Body of pancreas (tissue), 4 donors: ENCODE measurements around the gene RPAIN. TPM values are rescaled to one million over a fixed set of nuclear protein-coding genes. Genes with fewer than 3 reads are reported as not detected.
"Not testable (repeated sequence)": the region's sequence is repeated elsewhere in the genome, so short reads cannot be mapped to it uniquely, and the experiment has no call there.

ENCODE experiments used
- ATAC-seq: fragments of 150-250 bp; one replicate; pipeline ENCODE4 v1.9.1; 2016
- DNase-seq, 4 donors: peaks; one replicate each; pipeline ENCODE4 v3.0.0-alpha.2; 2019
- H3K27ac ChIP-seq, 4 donors: fragments of 200-600 bp; sonication (generic); 1 replicate in 3 of 4; 2 replicates in 1 of 4; pipeline versions ENCODE4 v1.5.1 to v1.6.1; 2016 to 2019; ENCODE audit warnings: mild to moderate bottlenecking in 1 of 4, mixed read lengths in 1 of 4, moderate library complexity in 1 of 4
- H3K27me3 ChIP-seq, 2 donors: fragments of 200-600 bp; sonication (generic); one replicate each; pipeline ENCODE4 v1.6.0; 2016; ENCODE audit warnings: mild to moderate bottlenecking in 1 of 2
- H3K36me3 ChIP-seq, 2 donors: fragments of 200-600 bp; sonication (generic); replicated peaks in 1 of 2; 2 replicates each; pipeline ENCODE4 v1.5.1; 2016; ENCODE audit warnings: low read depth in 2 of 2; ENCODE audit not compliant: insufficient read depth in 1 of 2
- H3K4me1 ChIP-seq: fragments of 200-600 bp; sonication (generic); one replicate; pipeline ENCODE4 v1.6.0; 2016
- H3K4me3 ChIP-seq, 2 donors: fragments of 200-600 bp; sonication (generic); 1 replicate in 1 of 2; 2 replicates in 1 of 2; pipeline ENCODE4 v1.5.1; 2016 to 2019
- H3K9me3 ChIP-seq, 3 donors: fragments of 200-600 bp; sonication (generic); 1 replicate in 2 of 3; 2 replicates in 1 of 3; pipeline ENCODE4 v1.5.1; 2016
- POLR2A ChIP-seq, 3 donors: fragments of 450-650 bp; IDR thresholded peaks; one replicate each; pipeline ENCODE4 v1.6.1; 2016; ENCODE audit warnings: antibody characterized with exemption in 3 of 3, mild to moderate bottlenecking in 2 of 3
- WGBS, 2 donors: methylation state at CpG; one replicate each; pipeline ENCODE4 v1.1.5; 2017; 5-methylcytosine and 5-hydroxymethylcytosine counted together
- intact Hi-C: fragments of 100-400 bp; cut with DNase I; formaldehyde crosslinking; loops from one replicate; pipeline ENCODE4 v1.15.1; 2023
- total RNA-seq, 2 donors: library from RNA; depleted of rRNA; stranded (reverse); fragments of >200 nt; gene quantifications; one replicate each; pipeline ENCODE4 v1.1.0, GENCODE V29; 2016
- TF ChIP-seq, protein P1 (sequence below), 7 experiments: fragments of 450-650 bp in 4 of 7; fragments of 200-600 bp in 3 of 7; sonication (generic) in 3 of 7; IDR thresholded peaks; one replicate each; pipeline ENCODE4 v1.5.1; 2016 to 2019; ENCODE audit warnings: antibody characterized with exemption in 7 of 7

The RPAIN gene
- total RNA-seq, 2 donors from 2014 or later = 28.0 to 35.3 TPM

DNA sequence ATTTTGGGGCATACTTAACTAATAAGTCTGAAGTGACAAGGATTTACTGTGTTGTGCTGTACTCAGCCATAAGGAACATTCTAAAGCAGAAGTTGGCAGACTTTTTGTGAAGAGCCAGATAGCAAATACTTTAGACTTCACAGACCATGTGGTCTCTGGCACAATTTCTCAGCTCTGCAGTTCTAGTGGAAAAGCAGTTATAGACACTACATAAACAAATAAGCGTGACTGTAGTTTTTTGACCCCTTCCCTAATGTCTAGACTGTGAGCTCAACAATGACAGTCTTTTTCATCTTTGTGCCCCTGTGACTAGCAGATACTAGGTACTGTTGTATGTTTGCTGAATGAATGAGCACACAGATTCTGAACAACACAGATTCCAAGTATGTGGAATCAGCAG, 4.9 kb downstream of the RPAIN start:
- 100% methylated on average over 1 of the region's 1 CpG for WGBS, 2 donors

DNA sequence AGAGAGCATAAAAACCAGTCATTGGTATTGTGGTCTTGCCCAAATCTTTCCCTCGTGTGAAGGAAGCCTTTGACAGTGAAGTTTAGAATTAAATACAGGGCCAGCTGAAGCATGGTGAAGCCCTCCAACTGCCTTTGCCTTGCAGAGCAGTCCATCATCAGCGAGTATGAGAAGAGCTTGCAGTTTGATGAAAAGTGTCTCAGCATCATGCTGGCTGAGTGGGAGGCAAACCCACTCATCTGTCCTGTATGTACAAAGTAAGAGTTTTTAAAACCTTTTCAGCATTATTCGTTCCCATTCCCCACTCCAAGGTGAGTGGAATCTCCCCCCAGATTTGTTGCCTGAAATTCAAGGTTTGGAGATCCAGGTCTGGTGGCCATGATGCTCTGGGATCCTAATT, 5.8 kb downstream of the RPAIN start:
- H3K27ac ChIP-seq = no peak overlapping the region
- 65 to 76% methylated on average over 3 of the region's 3 CpGs for WGBS, 2 donors
- H3K36me3 ChIP-seq = peaks cover 25 to 36% of the 10 kb centered on the region in 2 donors
- H3K4me1 ChIP-seq = peaks cover 11% of the 10 kb centered on the region
- no peak overlapping the region for H3K4me3 ChIP-seq
- intact Hi-C loops = no loop called here
- DNase-seq (no peak), ATAC-seq (no peak)
- H3K27me3 ChIP-seq = no peaks in the 10 kb centered on the region
- TF ChIP-seq, protein P1, sequence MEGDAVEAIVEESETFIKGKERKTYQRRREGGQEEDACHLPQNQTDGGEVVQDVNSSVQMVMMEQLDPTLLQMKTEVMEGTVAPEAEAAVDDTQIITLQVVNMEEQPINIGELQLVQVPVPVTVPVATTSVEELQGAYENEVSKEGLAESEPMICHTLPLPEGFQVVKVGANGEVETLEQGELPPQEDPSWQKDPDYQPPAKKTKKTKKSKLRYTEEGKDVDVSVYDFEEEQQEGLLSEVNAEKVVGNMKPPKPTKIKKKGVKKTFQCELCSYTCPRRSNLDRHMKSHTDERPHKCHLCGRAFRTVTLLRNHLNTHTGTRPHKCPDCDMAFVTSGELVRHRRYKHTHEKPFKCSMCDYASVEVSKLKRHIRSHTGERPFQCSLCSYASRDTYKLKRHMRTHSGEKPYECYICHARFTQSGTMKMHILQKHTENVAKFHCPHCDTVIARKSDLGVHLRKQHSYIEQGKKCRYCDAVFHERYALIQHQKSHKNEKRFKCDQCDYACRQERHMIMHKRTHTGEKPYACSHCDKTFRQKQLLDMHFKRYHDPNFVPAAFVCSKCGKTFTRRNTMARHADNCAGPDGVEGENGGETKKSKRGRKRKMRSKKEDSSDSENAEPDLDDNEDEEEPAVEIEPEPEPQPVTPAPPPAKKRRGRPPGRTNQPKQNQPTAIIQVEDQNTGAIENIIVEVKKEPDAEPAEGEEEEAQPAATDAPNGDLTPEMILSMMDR (IDR thresholded peaks at IDR 0.05) = no peak
- TF ChIP-seq POLR2A (IDR thresholded peaks at IDR 0.05) = no peak
- no peaks in the 10 kb centered on the region for H3K9me3 ChIP-seq

More for the DNA sequence above, 4.9 kb downstream of the RPAIN start:
- Histone ChIP-seq H3K27ac (no peak overlapping the region), H3K27me3 (no peaks in the 10 kb centered on the region), H3K36me3 (peaks cover 25 to 35% of the 10 kb centered on the region in 2 donors), H3K4me1 (peaks cover 14% of the 10 kb centered on the region), H3K9me3 (no peaks in the 10 kb centered on the region), H3K4me3 (no peak overlapping the region)
- TF ChIP-seq, protein P1 (IDR thresholded peaks at IDR 0.05) = no peak
- TF ChIP-seq POLR2A (IDR thresholded peaks at IDR 0.05) = no peak
- intact Hi-C loops = no loop called here
- no peak for ATAC-seq
- no peak for DNase-seq

DNA sequence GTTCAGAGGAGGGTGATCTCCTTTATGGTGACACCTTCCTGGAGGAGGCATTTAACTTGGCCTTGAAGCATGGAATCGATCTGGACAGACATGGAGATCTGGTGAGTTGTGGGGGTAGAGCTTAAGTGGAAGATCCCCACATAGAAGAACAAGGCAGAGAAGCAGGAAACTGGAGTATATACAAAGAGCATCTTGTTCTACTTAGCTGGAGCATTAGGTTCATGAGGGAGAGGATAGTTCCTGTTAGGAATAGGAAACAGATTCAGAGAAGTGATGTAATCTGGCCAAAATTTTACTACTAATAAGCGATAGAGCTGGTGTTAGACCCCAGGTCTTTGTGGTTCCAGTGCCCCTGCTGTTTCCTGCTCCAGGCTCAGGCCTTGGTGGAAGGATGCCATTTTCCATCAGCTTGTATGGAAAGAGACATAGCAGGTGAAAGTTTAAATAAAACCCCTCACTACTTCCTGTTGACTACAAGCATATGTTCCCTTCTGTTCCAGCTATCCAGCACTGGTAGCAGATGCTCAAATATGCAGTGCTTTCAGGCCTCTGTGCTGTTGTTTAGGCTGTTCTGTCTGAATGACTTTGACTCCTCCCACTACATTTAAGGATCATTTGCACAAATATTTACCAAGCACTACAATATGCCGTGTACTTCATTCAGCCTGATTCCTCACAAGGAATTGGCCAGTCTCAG, 9.4 kb downstream of the RPAIN start:
- intact Hi-C loops = no loop called here
- H3K36me3 ChIP-seq = peaks cover 21 to 51% of the 10 kb centered on the region in 2 donors

DNA sequence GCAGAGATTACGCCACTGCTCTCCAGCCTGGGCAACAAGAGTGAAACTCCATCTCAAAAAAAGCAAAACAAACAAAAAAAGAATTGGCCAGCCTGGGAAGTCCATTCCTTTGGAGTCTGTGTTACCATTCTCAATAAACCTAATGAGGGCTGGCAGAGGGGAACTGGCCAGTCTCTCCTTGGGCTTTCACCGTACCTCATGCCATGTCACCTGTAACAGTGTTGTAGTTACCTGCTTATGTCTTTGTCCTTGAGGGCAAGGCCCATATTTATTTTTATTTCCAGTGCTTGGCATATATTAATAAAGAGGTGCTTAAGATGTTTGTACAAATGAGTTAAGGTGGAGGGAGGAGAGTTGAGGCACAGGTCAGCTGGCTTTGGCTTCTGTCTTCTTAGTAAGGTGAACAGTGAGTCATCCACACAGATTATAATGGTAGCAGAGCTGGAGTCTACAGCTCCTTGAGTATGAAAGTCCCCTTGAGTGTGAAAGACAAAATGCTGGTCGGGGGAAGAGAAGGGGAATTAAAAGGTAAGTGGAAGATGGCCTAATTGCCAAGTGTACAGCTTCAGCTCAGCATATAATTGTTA, 10.5 kb downstream of the RPAIN start:
- 88 to 96% methylated on average over 3 of the region's 3 CpGs for WGBS, 2 donors
- Histone ChIP-seq H3K36me3 (peaks cover 20 to 53% of the 10 kb centered on the region in 2 donors), H3K4me3 (no peak overlapping the region), H3K27me3 (no peaks in the 10 kb centered on the region), H3K9me3 (no peaks in the 10 kb centered on the region), H3K4me1 (no peaks in the 10 kb centered on the region), H3K27ac (no peak overlapping the region)
- intact Hi-C loops = loop anchor here (10.0 kb wide), 1 partner anchor 176 kb away; no protein-coding TSS in a partner anchor
- TF ChIP-seq, protein P1 (IDR thresholded peaks at IDR 0.05) = no peak
- TF ChIP-seq POLR2A (IDR thresholded peaks at IDR 0.05) = no peak
- ATAC-seq = no peak
- DNase-seq = no peak

More for the DNA sequence above, 9.4 kb downstream of the RPAIN start:
- DNase-seq (no peak), ATAC-seq (peak; percentile 30)
- no peaks in the 10 kb centered on the region for H3K4me1 ChIP-seq
- 57 to 64% methylated on average over 3 of the region's 3 CpGs for WGBS, 2 donors
- no peaks in the 10 kb centered on the region for H3K9me3 ChIP-seq
- no peaks in the 10 kb centered on the region for H3K27me3 ChIP-seq
- H3K27ac ChIP-seq = no peak overlapping the region
- TF ChIP-seq, protein P1 (IDR thresholded peaks at IDR 0.05) = no peak
- TF ChIP-seq POLR2A (IDR thresholded peaks at IDR 0.05) = no peak
- no peak overlapping the region for H3K4me3 ChIP-seq

DNA sequence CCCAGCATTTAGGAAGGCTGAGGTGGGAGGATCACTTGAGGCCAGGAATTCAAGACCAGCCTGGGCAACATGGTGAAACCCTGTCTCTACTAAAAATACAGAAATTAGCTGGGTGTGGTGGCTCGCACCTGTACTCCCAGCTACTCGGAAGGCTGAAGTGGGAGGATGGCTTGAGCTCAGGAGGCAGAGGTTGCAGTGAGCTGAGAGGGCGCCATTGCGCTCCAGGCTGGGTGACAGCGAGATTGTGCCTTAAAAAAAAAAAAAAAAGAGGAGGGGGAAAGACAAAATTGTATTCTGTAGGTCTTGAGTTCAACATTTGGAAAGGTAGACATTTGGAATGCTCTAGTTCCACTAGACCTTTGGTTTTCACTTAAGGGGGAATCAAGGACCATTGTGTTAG, 11.3 kb downstream of the RPAIN start:
- not testable (repeated sequence) for DNase-seq, H3K4me1 ChIP-seq, H3K9me3 ChIP-seq, H3K4me3 ChIP-seq, ATAC-seq, H3K27me3 ChIP-seq, H3K27ac ChIP-seq
- intact Hi-C loops = loop anchor here (10.0 kb wide), 1 partner anchor 176 kb away; no protein-coding TSS in a partner anchor
- peaks cover 13 to 46% of the 10 kb centered on the region in 2 donors for H3K36me3 ChIP-seq
- WGBS, 2 donors = 64 to 91% methylated on average over 4 to 5 of the region's 5 CpGs
